Fibroblast of skin of right biceps (primary cell): ENCODE measurements around the gene AKNA.
A peak's percentile ranks its signal among the peaks of the same experiment; 100 is the strongest.

Experiments
- DNase-seq: peaks from one replicate; pipeline ENCODE4 v3.0.0-alpha.2; 2013

Gene AKNA

DNA sequence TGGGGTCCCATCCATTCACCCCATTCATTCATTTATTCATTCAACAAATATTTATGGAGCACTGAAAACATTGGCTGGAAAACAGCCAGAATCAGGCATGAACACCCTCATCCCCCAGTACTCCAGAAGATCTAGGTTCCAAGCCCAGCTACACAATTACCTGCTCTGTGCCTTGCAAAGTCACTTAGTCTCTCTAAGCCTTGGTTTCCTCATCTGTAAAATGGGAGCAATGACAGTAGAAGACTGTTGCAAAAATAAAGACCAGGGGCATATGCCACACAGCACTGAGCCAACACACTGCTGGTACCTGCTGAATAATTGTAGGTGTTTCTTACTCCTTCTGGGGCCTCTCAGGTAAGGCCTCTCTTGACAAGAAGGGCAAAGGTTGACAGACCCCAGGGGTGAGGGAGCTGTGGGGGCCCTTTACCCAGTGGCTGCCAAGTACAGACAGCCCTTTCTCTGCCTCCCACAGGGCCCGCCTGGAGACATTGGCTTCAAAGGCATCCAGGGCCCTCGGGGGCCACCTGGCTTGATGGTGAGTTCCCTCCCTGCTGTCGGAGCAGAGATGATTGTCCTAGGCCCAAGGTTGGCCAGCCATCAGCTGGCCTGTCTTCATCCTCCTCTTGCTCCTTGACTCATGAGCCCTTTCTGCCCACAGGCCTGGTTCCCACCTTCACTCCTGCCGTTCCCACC lies 87.5 kb downstream of the AKNA start:
- no peak for DNase-seq

DNA sequence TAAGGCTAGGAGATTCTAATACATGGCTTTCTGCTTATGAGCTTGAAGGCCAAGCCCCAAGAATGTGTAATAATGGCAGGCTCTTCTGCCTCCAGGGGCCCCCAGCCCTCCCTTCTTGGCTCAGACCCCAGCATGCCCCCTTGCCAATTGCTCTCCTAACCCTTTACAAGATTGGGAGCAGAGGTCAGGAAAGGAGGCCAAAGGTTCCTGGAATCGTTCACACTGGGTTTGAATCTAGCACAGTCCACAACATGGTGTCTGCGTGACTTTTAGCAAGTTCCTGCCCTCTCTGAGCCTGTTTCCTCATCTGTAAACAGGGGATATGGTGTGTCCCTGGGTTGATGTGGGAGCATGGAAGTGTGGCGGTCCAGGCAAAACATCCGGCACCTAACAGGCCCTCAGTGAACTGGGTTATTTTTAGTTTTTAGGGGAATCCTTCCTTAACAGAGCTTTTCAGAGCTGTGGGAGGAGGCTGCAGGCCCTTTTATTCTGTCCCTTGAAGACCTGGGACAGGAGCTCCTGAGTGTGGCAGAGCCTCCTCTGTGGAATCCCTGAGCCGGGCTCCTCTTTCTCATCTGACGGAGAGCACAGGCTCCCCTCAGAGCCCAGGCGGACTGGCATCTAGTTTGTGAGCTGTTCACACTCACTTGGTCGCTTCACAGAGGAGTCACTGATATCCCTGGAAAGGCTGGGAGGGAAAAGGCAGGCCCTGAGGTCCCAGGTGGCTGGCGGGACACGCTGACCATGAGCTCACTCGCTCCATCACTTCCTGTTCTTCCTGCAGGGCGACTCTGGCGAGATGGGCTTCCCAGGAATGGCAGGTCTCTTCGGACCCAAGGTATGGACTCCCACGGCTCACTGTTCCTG lies 88.3 kb downstream of the AKNA start:
- no peak for DNase-seq

DNA sequence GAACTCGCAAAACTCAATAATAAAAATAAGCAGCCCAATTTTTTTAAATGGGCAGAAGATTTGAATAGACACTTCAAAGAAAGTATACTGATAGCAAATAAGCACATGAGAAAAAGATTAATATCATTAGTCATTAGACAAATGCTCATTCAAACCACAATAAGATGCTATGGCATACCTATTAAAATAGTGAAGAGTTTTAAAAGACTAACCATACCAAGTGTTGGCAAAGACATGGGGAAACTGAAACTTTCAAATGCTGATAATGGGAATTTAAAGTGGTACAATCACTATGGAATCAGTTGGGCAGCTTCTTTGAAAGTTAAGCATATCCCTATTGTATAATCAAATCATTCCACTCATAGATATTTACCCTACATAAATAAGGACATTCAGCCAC lies 91.4 kb downstream of the AKNA start:
- DNase-seq, result no peak

DNA sequence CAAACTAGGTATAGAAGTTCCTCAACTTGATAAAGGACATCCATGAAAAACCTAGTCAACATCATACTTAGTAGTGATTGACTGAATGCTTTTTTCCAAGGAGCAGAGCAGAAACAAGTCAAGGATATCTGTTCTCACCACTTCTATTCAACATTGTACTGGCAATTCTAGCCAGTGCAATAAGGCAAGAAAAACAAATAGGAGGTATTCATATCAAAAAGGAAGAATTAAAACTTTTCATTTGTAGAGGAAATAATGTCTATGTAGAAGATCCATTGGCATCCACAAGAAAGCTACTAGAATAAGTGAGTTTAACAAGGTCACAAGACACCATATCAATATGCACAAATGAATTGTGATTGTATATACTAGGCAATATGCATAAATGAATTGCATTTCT lies 93.1 kb downstream of the AKNA start:
- DNase-seq, result no peak

DNA sequence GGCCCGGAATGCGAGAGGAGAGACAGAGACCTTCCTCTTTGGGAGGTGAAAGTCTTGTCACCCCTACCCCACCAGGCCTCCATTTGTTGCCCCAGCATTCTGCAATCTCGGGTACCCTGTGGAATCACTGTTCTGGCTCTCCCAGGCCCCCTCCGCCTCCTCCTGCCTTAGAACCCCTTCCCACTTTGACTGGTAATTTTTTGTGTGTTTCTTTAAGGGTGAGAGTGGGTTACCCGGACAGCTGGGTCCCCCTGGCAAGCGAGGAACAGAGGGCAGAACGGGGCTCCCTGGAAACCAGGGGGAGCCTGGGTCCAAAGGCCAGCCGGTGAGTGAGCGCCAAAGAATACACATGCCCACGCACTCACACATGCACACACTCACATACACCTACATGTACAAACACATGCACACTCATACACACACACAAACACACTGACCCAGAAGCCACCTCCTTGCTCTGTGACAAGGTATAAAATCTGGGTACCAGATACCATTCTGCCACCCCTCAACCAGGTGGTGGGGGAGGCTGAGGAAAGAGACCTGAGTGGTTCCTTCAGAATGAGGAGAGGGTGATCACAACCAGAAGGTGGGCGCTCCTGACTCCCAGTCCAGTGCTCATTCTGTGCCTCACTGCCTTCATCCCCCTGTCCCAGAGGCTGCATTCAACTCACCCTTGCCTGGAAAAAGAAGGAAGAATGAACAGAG lies 95.7 kb downstream of the AKNA start:
- DNase-seq, result no peak

DNA sequence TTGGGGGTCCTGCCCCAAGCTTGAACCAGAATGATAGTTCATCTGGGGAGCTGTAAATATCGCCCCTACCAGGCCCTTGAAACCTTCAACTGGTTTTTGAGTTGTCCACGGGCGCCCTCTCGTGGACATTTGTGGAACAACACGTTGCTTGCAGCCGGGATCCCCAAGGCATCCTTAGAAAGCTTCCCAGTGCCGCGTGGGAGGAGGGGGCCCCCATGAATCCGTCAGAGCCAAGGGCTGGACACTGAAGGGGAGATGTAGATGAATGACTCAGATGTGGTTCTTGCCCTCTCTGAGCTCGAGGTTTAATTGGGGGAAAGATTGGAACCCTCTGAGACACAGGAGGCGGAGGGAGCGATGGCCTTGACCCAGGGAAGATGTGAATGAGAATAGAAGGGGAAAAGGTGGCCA lies 96.7 kb downstream of the AKNA start:
- peak; percentile 68 for DNase-seq

DNA sequence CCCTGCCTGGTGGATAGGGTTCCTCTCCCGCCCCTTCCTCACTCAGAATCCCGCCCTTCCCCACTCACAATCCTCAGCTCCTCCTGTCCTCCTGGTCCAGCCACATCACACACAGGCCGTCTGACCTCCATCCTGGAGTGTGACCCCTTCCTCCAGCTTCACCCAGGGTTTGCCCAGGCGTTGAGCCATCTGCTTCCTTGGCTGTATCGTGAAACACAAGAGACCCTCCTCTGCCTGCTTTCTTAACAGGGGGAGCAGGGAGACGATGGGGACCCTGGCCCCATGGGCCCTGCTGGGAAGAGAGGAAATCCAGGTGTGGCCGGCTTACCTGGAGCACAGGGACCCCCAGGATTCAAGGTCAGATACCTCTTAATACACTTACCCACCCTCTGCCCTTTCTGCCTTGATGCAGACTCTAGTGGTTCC lies 97.2 kb downstream of the AKNA start:
- no peak for DNase-seq

DNA sequence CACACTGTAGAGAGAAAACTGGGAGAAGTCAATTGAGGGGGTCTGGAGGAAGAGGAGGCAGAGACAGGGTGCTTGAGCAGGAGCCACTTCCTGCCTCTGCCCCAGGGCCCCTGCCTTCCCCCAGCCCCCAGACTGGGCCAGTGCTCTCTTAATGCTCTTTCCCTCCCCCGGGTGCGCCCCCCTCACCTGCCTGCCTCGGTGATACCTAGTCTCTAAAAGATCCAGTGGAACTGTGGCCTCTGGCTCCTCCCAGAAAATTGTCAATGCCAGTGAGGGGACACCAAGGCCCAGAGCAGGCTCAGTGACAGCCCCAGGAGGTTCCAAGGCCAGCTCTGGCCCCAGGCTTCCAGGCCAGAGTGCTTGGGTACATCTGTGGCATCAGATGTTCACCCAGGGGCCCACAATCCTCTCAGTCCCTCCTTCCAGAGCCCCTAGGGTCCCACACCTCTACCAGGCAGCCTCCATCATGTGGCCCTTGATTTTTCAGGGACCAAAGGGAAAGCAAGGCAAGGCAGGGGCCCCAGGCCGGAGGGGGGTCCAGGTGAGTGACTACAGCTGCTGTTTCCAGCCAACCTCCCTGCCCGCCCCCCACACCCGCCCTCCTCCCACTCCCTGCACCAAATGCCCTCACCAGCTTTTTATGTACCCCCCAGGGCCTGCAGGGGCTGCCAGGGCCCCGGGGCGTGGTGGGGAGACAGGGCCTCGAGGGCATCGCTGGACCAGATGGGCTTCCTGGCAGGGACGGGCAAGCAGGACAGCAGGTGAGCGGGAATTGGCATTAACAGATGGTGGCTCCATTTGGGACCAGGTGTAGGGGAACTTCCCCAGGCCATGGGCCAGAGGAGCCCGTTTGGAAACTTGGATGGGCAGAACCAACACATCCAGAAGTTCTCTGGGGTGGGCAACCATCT lies 98.0 kb downstream of the AKNA start:
- no peak for DNase-seq

DNA sequence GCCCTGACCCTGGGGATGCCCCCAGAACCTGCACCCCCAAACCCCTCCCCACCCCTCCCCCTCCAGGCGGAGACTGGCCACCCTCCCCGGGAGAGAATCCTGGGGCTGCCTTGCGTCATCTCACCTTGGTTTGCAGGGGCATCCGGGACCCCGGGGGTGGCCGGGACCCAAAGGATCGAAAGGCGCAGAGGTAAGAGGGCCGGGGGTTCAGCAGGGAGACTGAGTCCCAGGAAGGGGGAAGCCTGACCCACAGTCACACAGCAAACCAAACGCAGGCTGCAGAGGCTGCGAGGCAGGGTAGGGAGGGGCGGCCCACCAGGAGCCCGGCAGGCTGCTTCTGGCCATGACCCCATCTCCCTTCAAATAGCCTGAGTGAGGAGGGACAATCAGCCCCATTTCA lies 98.7 kb downstream of the AKNA start:
- no peak for DNase-seq

DNA sequence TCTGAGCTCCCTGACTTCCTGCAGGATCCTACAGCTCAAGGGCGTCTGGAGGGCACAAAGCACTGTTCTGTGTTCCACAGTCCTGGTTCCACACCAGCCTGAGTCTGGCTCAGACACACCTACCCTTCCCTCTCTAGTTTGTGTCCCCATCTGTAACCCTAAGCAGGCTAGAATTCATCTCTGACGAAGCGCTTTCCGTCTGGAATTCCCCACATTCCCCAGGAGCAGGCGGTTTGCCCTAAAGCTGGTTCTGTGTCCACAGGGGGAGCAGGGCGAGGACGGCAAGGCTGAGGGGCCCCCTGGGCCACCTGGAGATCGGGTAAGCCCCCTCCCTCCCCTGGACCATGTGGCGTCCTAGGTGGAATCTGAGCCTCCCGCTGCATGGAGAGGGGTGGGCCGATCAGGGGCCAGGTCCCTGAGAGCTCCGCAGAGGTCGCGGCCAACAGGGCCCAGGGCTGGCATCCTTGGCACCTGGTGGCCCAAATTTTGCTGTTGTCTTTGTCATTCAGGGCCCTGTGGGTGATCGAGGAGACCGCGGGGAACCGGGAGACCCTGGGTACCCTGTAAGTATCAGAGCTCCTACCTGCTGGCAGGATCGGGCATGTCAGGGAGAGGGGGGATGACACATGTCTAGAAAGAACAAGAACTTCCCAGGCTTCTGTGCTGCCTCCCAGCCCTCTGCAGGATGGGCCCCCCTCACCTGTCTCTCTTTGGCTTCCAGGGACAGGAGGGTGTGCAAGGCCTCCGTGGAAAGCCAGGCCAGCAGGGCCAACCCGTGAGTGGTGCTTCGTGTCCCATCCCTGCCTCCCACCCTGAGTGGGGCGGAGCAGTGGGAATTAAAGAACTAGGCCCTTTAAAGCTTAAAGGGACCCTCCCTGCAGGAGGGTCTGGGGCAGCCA lies 99.3 kb downstream of the AKNA start:
- DNase-seq, result peak; percentile 82

DNA sequence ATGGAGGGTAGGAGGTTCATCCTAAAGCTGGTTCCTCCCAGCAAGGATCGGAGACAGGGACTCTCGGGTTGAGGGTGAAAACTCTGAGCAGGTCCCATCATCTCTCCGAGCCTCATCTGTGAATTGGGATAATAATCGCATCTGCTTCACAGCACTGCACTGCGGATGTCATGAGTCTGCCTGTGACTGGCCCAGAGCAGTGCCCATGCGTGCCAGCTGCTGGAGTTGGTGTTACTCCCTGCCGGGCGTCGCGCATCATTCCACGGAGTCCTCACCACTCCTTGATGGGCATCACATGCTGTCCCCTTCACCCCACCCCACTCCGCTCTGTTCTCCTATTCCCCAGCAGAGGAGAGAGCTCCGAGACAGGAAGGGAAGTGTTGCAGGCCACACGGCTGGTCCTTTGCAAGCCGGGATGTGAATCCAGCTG lies 100.0 kb downstream of the AKNA start:
- DNase-seq, result no peak

DNA sequence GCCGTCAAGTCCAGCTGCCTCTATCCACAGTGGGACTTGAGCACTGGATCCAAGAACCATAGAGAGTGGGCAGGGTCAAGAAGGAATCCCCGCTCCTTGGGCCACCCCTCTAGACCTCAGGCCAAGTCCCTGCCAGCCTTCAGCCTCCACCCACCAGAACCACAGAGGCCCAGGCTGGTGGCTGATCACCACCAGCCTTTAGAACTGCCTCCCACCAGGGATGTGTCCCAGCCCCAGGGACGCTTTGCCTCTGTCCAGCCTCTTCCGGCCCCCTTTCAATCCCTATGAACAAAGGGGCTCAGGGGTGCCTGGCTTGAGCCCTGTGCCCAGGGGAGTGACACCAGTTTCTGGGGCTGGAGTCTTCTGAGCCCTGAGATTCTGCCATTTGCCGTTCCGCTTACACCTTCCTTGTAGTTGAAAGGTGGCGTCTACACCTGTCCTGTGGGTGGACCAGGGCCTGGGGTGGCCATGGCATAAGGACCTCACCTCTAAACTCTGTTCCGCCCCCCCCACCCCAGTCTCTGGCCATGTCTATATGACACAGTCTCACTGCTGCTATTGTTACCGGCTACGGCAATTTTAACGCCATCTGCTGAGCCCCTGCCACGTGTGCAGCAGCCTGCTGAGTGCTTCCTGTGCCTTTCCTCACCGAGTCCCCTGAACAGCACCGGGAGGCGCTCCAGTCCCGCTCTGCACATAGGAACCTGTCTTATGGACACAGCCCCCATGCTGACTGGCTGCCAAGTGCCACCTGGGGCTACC lies 100.6 kb downstream of the AKNA start:
- peak; percentile 31 for DNase-seq

DNA sequence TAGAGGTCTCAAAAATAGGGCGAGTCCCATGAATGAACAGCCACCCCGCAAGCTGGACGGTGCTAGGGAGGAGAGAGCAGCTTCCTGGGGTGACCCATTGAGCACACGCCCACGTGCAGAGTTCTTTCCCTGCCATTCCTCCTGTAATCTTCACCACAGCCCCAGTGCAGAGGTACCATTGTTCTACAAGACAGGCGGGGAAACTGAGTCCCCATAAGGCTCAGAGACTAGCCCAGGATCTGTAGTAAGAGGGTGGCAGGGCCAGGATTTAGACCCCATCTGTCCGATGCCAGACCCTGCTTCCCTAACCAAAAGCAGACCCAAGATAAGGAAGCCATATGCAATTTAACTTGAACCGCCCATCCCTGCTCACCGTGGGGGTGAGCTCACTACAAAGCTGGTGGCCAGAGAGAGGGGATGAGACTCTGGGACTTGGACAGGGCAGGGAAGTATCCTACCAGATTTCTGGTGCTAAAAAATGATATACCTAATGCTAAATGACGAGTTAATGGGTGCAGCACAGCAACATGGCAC lies 101.6 kb downstream of the AKNA start:
- DNase-seq, result no peak

DNA sequence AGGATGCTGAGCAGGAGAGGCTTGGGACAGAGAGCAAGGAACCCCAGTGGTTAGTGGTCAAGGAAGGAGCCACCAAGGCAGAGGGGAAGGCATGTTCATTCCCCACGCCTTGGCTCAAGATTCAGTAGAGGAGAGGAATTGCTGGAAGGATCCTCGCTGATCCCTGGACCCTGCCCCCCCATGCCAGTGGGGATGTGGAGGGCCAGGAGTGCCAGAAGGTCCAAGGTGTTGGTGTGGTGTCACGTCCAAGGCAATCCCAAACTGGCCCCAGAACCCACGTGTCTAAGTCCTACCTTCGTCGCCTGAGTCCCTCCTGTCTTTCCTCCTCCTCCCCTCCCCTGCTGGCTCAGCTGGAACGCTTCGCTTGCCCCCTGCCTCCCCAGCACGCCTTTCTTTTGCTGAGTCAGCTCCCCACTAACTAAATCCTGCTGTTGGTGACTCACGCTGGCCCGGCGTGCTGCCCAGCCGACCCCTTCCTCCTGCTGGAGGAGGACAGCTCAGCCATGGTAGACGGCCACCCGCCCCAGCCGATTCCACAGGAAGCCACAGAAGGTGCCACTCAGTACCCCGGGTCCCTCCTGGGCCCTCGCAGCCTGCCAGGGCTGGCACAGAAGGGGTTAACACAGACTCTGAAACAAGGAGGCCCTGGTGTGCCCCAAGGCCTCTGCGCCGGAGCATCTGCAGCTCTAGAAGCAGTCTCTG lies 102.5 kb downstream of the AKNA start:
- DNase-seq, result peak; percentile 96

DNA sequence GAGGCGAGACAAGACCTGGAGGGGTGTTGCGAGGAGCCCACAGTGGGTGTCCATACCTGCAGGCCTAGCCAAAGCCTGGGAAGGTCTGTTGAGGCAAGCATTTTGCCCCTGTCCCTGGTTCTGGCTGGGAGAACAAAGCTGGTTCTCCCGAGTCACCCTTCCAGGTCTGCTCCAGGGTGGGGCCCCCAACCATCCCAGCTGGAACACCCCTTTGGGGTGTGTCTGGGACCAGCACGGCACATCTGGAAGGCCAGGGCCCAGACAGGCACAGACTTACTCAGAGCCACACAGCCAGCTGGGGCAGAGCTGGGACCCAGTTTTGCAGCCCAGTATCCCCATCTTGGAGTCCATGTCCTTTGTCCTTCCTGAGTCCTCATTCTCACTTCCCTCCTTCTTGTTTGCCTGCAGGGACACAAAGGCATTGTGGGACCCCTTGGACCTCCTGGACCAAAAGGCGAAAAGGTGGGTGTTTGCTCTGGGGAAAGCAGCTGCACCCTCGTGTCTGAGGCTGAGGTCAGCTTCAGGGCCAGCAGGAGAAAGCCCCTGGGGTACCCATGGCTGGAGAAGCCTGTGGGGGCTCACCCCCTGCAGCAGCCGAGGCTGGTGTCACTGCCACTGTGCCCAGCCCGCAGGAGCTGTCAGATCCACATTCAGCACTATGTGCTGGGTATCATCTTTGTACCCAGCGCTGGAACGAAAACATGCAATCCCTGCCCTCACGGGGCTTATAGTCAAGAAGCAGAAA lies 103.3 kb downstream of the AKNA start:
- DNase-seq, result no peak
